22Rv1 (cell line): ENCODE measurements around the gene KDM4C.

Experiments used
- CTCF ChIP-seq: fragments of 450-650 bp; IDR thresholded peaks from 2 replicates; pipeline ENCODE4 v1.5.1; 2017; ENCODE audit warnings: mild to moderate bottlenecking
- ZFX ChIP-seq: fragments of 450-650 bp; IDR thresholded peaks from 2 replicates; pipeline ENCODE4 v1.6.1; 2017; ENCODE audit warnings: antibody characterized with exemption, borderline replicate concordance

DNA sequence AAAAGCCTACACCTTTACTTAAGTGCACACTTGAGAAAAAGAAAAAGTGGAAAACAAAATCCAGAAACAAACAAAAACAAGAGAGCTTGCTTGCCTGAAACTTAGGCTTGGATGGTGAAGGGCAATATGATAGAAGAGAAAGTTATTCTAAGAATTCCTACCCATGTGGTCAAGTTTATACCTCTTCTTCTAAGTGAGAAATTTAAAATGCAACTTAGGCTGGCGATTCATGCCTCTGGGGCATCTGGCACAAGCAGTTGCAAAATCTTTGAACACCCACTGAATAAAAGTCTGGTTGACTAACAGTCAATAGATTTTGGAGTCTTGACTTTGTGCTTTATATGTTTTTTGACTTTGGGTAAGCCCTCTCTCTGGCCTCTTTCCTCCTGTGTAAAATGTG is 239.6 kb downstream of the KDM4C start:
- no peak for TF ChIP-seq CTCF
- no peak for TF ChIP-seq ZFX
